ENCODE data around the gene IL6R. TPM values are rescaled to one million over a fixed set of nuclear protein-coding genes. Genes with fewer than 3 reads are reported as not detected.

IL6R gene
- total RNA-seq, 1 experiment from 2014 or later, result 5.0 TPM

GRCh38 chr1:154490317-154490716 lies 85.2 kb downstream of the IL6R start:
- no peak overlapping the region for H3K4me3 Mint-ChIP-seq (ENCODE audit: low read depth, unreplicated experiment)
- no peak for DNase-seq
- H3K27ac Mint-ChIP-seq (ENCODE audit: unreplicated experiment), result no peak overlapping the region
- intact Hi-C loops (cut with micrococcal nuclease; ENCODE audit: unreplicated experiment), result no loop called here
- no peak for TF ChIP-seq CTCF (IDR thresholded peaks at IDR 0.05; ENCODE audit: unreplicated experiment)
- no peaks in the 10 kb centered on the region for H3K4me1 Mint-ChIP-seq (ENCODE audit: low read depth, unreplicated experiment)
- peaks cover 75% of the 10 kb centered on the region for H3K27me3 Mint-ChIP-seq (ENCODE audit: unreplicated experiment)
- no peaks in the 10 kb centered on the region for H3K9me3 Mint-ChIP-seq (ENCODE audit: low read depth, unreplicated experiment)
- BruUV-seq (replicated peaks), result no TSS peak
- H3K36me3 Mint-ChIP-seq (ENCODE audit: insufficient read depth, unreplicated experiment), result no peaks in the 10 kb centered on the region
- CTCF ChIA-PET, result interaction anchor here (1.1 kb wide), 1 partner anchor 77 kb away, joined by 4 read pairs; the partner anchor contains the start of gene CHRNB2

GRCh38 chr1:154492115-154492514 lies 87.0 kb downstream of the IL6R start:
- no peaks in the 10 kb centered on the region for H3K4me1 Mint-ChIP-seq (ENCODE audit: low read depth, unreplicated experiment)
- no peaks in the 10 kb centered on the region for H3K9me3 Mint-ChIP-seq (ENCODE audit: low read depth, unreplicated experiment)
- no peak for TF ChIP-seq CTCF (IDR thresholded peaks at IDR 0.05; ENCODE audit: unreplicated experiment)

GRCh38 chr1:154493276-154493675 lies 88.1 kb downstream of the IL6R start:
- BruUV-seq (replicated peaks), result no TSS peak
- intact Hi-C loops (cut with micrococcal nuclease; ENCODE audit: unreplicated experiment), result no loop called here
- TF ChIP-seq CTCF (IDR thresholded peaks at IDR 0.05; ENCODE audit: unreplicated experiment), result no peak
- Mint-ChIP-seq H3K27me3 (ENCODE audit: unreplicated experiment) (peaks cover 57% of the 10 kb centered on the region), H3K36me3 (ENCODE audit: insufficient read depth, unreplicated experiment) (no peaks in the 10 kb centered on the region), H3K4me3 (ENCODE audit: low read depth, unreplicated experiment) (no peak overlapping the region), H3K4me1 (ENCODE audit: low read depth, unreplicated experiment) (no peaks in the 10 kb centered on the region), H3K9me3 (ENCODE audit: low read depth, unreplicated experiment) (no peaks in the 10 kb centered on the region), H3K27ac (ENCODE audit: unreplicated experiment) (no peak overlapping the region)
- CTCF ChIA-PET, result interaction anchor here (0.6 kb wide), 1 partner anchor 9 kb away, joined by 4 read pairs; no protein-coding TSS in a partner anchor
- DNase-seq, result no peak

More at GRCh38 chr1:154492115-154492514, 87.0 kb downstream of the IL6R start:
- H3K27ac Mint-ChIP-seq (ENCODE audit: unreplicated experiment), result no peak overlapping the region
- no peak for DNase-seq
- CTCF ChIA-PET, result no interaction called here
- intact Hi-C loops (cut with micrococcal nuclease; ENCODE audit: unreplicated experiment), result no loop called here
- no peak overlapping the region for H3K4me3 Mint-ChIP-seq (ENCODE audit: low read depth, unreplicated experiment)
- H3K27me3 Mint-ChIP-seq (ENCODE audit: unreplicated experiment), result peaks cover 57% of the 10 kb centered on the region
- BruUV-seq (replicated peaks), result no TSS peak
- no peaks in the 10 kb centered on the region for H3K36me3 Mint-ChIP-seq (ENCODE audit: insufficient read depth, unreplicated experiment)

GRCh38 chr1:154495496-154496273 lies 90.5 kb downstream of the IL6R start:
- Mint-ChIP-seq H3K36me3 (ENCODE audit: insufficient read depth, unreplicated experiment) (no peaks in the 10 kb centered on the region), H3K9me3 (ENCODE audit: low read depth, unreplicated experiment) (no peaks in the 10 kb centered on the region), H3K4me1 (ENCODE audit: low read depth, unreplicated experiment) (no peaks in the 10 kb centered on the region), H3K27ac (ENCODE audit: unreplicated experiment) (no peak overlapping the region), H3K4me3 (ENCODE audit: low read depth, unreplicated experiment) (no peak overlapping the region), H3K27me3 (ENCODE audit: unreplicated experiment) (peaks cover 58% of the 10 kb centered on the region)
- no TSS peak for BruUV-seq (replicated peaks)
- intact Hi-C loops (cut with micrococcal nuclease; ENCODE audit: unreplicated experiment), result no loop called here
- DNase-seq, result no peak
- no peak for TF ChIP-seq CTCF (IDR thresholded peaks at IDR 0.05; ENCODE audit: unreplicated experiment)
- CTCF ChIA-PET, result interaction anchor here (1.5 kb wide), 1 partner anchor 16 kb away, joined by 5 read pairs; no protein-coding TSS in a partner anchor

Data from Calu3 (cell line).